ENCODE data around the gene RPS19.

The RPS19 gene

DNA sequence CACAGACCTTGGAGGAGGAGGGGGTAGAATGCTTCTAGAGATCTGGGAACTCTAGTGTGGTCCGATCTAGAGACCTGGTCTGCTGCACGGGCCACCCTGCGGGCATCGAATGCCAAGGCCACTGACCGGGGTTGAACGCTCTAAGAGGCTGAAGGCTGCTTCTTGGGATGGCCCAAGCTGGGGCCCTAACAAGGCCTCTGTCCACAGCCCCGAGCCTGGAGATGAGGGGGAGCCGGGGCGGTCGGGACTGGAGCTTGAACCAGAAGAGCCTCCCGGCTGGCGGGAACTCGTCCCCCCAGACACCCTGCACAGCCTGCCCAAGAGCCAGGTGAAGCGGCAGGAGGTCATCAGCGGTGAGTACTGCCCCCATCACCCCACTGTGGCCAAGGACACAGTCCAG is 38.2 kb downstream of the RPS19 start:
- no peak for TF ChIP-seq CTCF (IDR thresholded peaks at IDR 0.05; ENCODE audit: low read depth, low read length)
- TF ChIP-seq MAX (IDR thresholded peaks at IDR 0.05; ENCODE audit: low read depth, low read length): no peak
- no peak for TF ChIP-seq MYC (IDR thresholded peaks at IDR 0.05; ENCODE audit: low read depth, low read length)
- no peak for TF ChIP-seq POLR2A (IDR thresholded peaks at IDR 0.05; ENCODE audit: extremely low read depth, insufficient read length)
- no peak for DNase-seq (ENCODE audit: low read depth)
- H3K4me3 ChIP-seq (ENCODE audit: low read depth, low read length): no peak overlapping the region

- no peak for DNase-seq (ENCODE audit: low read depth)
- H3K4me3 ChIP-seq (ENCODE audit: low read depth, low read length): no peak overlapping the region
- TF ChIP-seq POLR2A (IDR thresholded peaks at IDR 0.05; ENCODE audit: extremely low read depth, insufficient read length) (no peak), CTCF (IDR thresholded peaks at IDR 0.05; ENCODE audit: low read depth, low read length) (no peak), MAX (IDR thresholded peaks at IDR 0.05; ENCODE audit: low read depth, low read length) (no peak)
Measured at GRCh38 chr19:41901707-41902360, 41.8 kb downstream of the RPS19 start.

DNA sequence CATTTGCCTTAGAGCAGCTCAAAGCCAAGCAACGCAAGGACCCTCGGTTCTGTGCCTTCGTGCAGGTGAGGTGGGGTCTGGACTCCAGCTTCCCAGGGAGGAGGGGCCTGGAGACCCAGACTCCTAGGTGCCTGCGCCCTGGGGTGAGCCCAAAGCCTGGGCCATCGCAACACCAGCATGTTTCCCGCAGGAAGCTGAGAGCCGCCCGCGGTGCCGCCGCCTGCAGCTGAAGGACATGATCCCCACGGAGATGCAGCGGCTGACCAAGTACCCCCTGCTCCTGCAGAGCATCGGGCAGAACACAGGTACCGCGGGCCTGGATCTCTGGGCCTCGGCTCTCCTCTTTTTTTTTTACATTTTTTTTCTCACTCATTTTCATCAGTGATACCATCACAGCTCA is 42.5 kb downstream of the RPS19 start:
- DNase-seq (ENCODE audit: low read depth): no peak
- no peak for TF ChIP-seq MYC (IDR thresholded peaks at IDR 0.05; ENCODE audit: low read depth, low read length)
- TF ChIP-seq CTCF (IDR thresholded peaks at IDR 0.05; ENCODE audit: low read depth, low read length): no peak
- no peak for TF ChIP-seq MAX (IDR thresholded peaks at IDR 0.05; ENCODE audit: low read depth, low read length)
- no peak for TF ChIP-seq POLR2A (IDR thresholded peaks at IDR 0.05; ENCODE audit: extremely low read depth, insufficient read length)
- H3K4me3 ChIP-seq (ENCODE audit: low read depth, low read length): no peak overlapping the region

GRCh38 chr19:41903193-41903953 is 43.3 kb downstream of the RPS19 start:
- DNase-seq (ENCODE audit: low read depth): no peak
- no peak for TF ChIP-seq MAX (IDR thresholded peaks at IDR 0.05; ENCODE audit: low read depth, low read length)
- no peak for TF ChIP-seq CTCF (IDR thresholded peaks at IDR 0.05; ENCODE audit: low read depth, low read length)
- TF ChIP-seq MYC (IDR thresholded peaks at IDR 0.05; ENCODE audit: low read depth, low read length): no peak
- no peak for TF ChIP-seq POLR2A (IDR thresholded peaks at IDR 0.05; ENCODE audit: extremely low read depth, insufficient read length)
- no peak overlapping the region for H3K4me3 ChIP-seq (ENCODE audit: low read depth, low read length)

DNA sequence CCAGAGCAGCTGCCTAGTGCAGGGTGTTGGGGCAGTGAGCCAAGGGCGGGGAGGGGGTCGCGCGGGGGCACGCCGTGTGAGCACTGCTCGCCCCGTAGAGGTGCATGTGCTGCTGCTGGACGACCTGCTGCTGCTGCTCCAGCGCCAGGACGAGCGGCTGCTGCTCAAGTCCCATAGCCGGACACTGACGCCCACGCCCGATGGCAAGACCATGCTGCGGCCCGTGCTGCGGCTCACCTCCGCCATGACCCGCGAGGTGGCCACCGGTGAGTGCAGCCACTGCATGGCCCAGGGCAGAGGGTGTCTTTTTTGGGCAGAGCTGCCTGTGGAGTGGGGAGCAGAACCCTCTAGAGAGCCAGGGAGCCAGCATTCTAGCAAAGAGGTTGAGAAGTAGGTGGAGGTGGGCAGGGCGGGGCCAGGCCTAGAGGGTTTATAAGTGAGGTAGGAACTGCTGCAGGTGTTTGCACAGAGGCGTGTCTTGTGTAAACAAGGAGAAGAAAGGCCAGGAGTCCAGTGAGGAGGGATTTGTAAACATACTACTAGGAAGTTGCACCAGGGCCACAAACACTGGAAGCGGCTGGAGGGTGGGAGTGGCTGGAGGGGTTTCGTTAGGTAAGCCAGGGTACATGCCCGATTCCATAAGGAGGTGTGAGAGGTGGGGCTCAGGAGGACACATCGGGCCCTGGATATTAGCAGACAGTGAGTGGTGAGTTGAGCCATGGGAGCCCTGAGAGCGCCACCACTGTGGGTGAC is 44.2 kb downstream of the RPS19 start:
- TF ChIP-seq MAX (IDR thresholded peaks at IDR 0.05; ENCODE audit: low read depth, low read length): no peak
- no peak for TF ChIP-seq CTCF (IDR thresholded peaks at IDR 0.05; ENCODE audit: low read depth, low read length)
- no peak for TF ChIP-seq MYC (IDR thresholded peaks at IDR 0.05; ENCODE audit: low read depth, low read length)
- TF ChIP-seq POLR2A (IDR thresholded peaks at IDR 0.05; ENCODE audit: extremely low read depth, insufficient read length): no peak
- no peak overlapping the region for H3K4me3 ChIP-seq (ENCODE audit: low read depth, low read length)
- DNase-seq (ENCODE audit: low read depth): no peak
